ENCODE results near the gene LY6G5B. TPM values are rescaled to one million over a fixed set of nuclear protein-coding genes. Genes with fewer than 3 reads are reported as not detected.

LY6G5B gene
- total and polyA plus RNA-seq, 7 donors, result 0.60 to 10.0 (median 6.5) TPM; not detected in 1

GRCh38 chr6:31702819-31703716, 33.3 kb downstream of the LY6G5B start, which contains the start of gene ABHD16A:
Gene ABHD16A (minus strand): TSS chr6:31703324. CDS start chr6:31703281, 43 bp downstream.
- H3K9me3 ChIP-seq, result no peaks in the 10 kb centered on the region
- intact Hi-C loops (cut with DNase I), result loop anchor here (1.0 to 10.0 kb wide), 2 partner anchors 25 to 158 kb away; partner anchors contain the start of genes ATP6V1G2, DDX39B and NFKBIL1
- WGBS, 2 donors, result 0 to 1% methylated on average over 54 of the region's 54 CpGs
- peak within 1 kb of the TSS; percentile 94 to 99 (median 97) for H3K27ac ChIP-seq
- H3K4me1 ChIP-seq, result peaks cover 0 to 36% (median 22%) of the 10 kb centered on the region in 4 donors
- H3K36me3 ChIP-seq, result peaks cover 0 to 25% (median 8%) of the 10 kb centered on the region in 4 donors
- no peaks in the 10 kb centered on the region for H3K27me3 ChIP-seq
- H3K4me3 ChIP-seq, result peak within 1 kb of the TSS; percentile 66 to 92 (median 80)
- peak; percentile 100 for DNase-seq
- TF ChIP-seq POLR2A (IDR thresholded peaks at IDR 0.05), result peak; percentile 99
- peak in 2 of 4 donors; percentile 66 to 82 for TF ChIP-seq EP300 (IDR thresholded peaks at IDR 0.05)
- peak; percentile 98 to 99 (median 99) for TF ChIP-seq POLR2AphosphoS5 (IDR thresholded peaks at IDR 0.05)
- no peak for TF ChIP-seq CTCF (IDR thresholded peaks at IDR 0.05)

DNA sequence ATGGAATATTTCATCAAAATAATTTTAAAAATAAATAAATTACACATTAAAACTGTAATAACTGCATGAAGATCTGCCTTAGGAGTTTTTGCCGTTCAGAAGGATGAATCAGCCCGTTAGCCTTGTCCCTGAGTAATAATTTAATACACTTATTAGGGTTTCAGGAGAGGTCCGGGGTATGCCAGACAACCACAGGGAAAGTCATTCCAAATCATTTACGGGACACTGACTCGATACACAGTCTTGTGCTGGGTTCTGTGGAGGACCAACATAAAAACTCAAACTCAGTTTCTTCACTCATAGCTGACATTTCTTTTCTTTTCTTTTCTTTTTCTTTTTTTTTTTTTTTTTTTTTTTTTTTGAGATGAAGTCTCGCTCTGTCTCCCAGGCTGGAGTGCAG, 36.2 kb downstream of the LY6G5B start:
- intact Hi-C loops (cut with DNase I), result loop anchor here (5.0 to 10.0 kb wide), 2 partner anchors 86 to 161 kb away; partner anchors contain the start of genes ATP6V1G2, DDX39B and NFKBIL1
- WGBS, 2 donors, result 93% methylated on average over 6 of the region's 6 CpGs

GRCh38 chr6:31706599-31706998, 36.8 kb downstream of the LY6G5B start, which contains the start of gene LY6G6F:
Gene LY6G6F (plus strand): TSS chr6:31706866. CDS start chr6:31706907, 41 bp downstream.
- no peaks in the 10 kb centered on the region for H3K27me3 ChIP-seq
- 77 to 88% methylated on average over 3 of the region's 3 CpGs for WGBS, 2 donors
- no peak within 1 kb of the TSS for H3K4me3 ChIP-seq
- TF ChIP-seq POLR2AphosphoS5 (IDR thresholded peaks at IDR 0.05), result no peak
- no peak for TF ChIP-seq CTCF (IDR thresholded peaks at IDR 0.05)
- TF ChIP-seq EP300 (IDR thresholded peaks at IDR 0.05), result no peak
- TF ChIP-seq POLR2A (IDR thresholded peaks at IDR 0.05), result no peak
- H3K9me3 ChIP-seq, result no peaks in the 10 kb centered on the region
- no peaks in the 10 kb centered on the region for H3K36me3 ChIP-seq
- intact Hi-C loops (cut with DNase I), result loop anchor here (5.0 to 10.0 kb wide), 2 partner anchors 86 to 162 kb away; partner anchors contain the start of genes ATP6V1G2, DDX39B and NFKBIL1
- H3K4me1 ChIP-seq, result peaks cover 0 to 17% (median 9%) of the 10 kb centered on the region in 4 donors
- H3K27ac ChIP-seq, result no peak within 1 kb of the TSS
- DNase-seq, result no peak

More for the DNA sequence above, 36.2 kb downstream of the LY6G5B start:
- DNase-seq, result no peak
- Histone ChIP-seq H3K4me3 (no peak overlapping the region), H3K27ac (no peak overlapping the region), H3K9me3 (no peaks in the 10 kb centered on the region), H3K36me3 (peaks cover 0 to under 1% (median 0%) of the 10 kb centered on the region in 4 donors), H3K4me1 (peaks cover 0 to 24% (median 15%) of the 10 kb centered on the region in 4 donors), H3K27me3 (no peaks in the 10 kb centered on the region)
- TF ChIP-seq EP300 (IDR thresholded peaks at IDR 0.05) (no peak), POLR2A (IDR thresholded peaks at IDR 0.05) (no peak), POLR2AphosphoS5 (IDR thresholded peaks at IDR 0.05) (no peak), CTCF (IDR thresholded peaks at IDR 0.05) (no peak)

DNA sequence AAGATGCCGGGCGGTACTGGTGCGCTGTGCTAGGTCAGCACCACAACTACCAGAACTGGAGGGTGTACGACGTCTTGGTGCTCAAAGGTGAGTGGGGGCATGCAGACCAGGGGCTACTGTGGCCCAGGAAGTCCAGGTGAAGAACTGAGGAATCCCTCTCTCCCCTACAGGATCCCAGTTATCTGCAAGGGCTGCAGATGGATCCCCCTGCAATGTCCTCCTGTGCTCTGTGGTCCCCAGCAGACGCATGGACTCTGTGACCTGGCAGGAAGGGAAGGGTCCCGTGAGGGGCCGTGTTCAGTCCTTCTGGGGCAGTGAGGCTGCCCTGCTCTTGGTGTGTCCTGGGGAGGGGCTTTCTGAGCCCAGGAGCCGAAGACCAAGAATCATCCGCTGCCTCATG, 37.9 kb downstream of the LY6G5B start:
- no peaks in the 10 kb centered on the region for H3K27me3 ChIP-seq
- intact Hi-C loops (cut with DNase I), result loop anchor here (5.0 to 10.0 kb wide), 2 partner anchors 85 to 163 kb away; partner anchors contain the start of genes ATP6V1G2, DDX39B and NFKBIL1
- H3K4me3 ChIP-seq, result no peak overlapping the region
- peaks cover 0 to 7% (median 2%) of the 10 kb centered on the region in 4 donors for H3K4me1 ChIP-seq
- no peak overlapping the region for H3K27ac ChIP-seq
- no peaks in the 10 kb centered on the region for H3K36me3 ChIP-seq
- no peak for TF ChIP-seq POLR2AphosphoS5 (IDR thresholded peaks at IDR 0.05)
- no peak for TF ChIP-seq EP300 (IDR thresholded peaks at IDR 0.05)
- TF ChIP-seq POLR2A (IDR thresholded peaks at IDR 0.05), result no peak
- no peak for TF ChIP-seq CTCF (IDR thresholded peaks at IDR 0.05)
- H3K9me3 ChIP-seq, result no peaks in the 10 kb centered on the region
- DNase-seq, result no peak
- 93 to 94% methylated on average over 10 of the region's 10 CpGs for WGBS, 2 donors

Data from sigmoid colon (tissue), 7 donors.